ENCODE results near the gene KCTD1. TPM values are rescaled to one million over a fixed set of nuclear protein-coding genes. Genes with fewer than 3 reads are reported as not detected.

Gene KCTD1
- total RNA-seq, 1 donor from 2014 or later = 18.8 TPM

DNA sequence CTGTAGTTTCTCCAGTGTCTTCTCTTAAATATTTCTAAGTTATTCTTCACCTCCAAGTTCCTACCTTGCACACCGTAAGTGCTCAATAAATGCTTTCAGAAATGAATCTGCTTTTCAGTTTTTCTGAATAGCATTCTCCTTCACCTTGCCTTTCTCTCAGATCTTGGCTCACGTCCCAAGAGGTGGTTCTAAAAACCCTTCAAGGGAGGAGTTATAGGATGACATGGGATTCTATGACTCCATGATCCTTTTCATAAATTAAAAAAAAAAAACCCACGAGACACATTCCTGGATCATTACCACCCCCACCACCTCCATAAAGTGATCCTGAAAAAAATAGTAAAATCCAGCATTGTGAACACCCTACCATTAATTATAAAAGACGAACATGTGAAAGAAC is 11.7 kb downstream of the KCTD1 start:
- no peaks in the 10 kb centered on the region for H3K9me3 Mint-ChIP-seq (ENCODE audit: unreplicated experiment)
- H3K4me3 Mint-ChIP-seq (ENCODE audit: unreplicated experiment) = no peak overlapping the region
- no peaks in the 10 kb centered on the region for H3K27me3 Mint-ChIP-seq (ENCODE audit: unreplicated experiment)
- H3K4me1 Mint-ChIP-seq (ENCODE audit: low read depth, unreplicated experiment) = no peaks in the 10 kb centered on the region
- H3K36me3 Mint-ChIP-seq (ENCODE audit: unreplicated experiment) = no peaks in the 10 kb centered on the region
- TF ChIP-seq, protein P1, sequence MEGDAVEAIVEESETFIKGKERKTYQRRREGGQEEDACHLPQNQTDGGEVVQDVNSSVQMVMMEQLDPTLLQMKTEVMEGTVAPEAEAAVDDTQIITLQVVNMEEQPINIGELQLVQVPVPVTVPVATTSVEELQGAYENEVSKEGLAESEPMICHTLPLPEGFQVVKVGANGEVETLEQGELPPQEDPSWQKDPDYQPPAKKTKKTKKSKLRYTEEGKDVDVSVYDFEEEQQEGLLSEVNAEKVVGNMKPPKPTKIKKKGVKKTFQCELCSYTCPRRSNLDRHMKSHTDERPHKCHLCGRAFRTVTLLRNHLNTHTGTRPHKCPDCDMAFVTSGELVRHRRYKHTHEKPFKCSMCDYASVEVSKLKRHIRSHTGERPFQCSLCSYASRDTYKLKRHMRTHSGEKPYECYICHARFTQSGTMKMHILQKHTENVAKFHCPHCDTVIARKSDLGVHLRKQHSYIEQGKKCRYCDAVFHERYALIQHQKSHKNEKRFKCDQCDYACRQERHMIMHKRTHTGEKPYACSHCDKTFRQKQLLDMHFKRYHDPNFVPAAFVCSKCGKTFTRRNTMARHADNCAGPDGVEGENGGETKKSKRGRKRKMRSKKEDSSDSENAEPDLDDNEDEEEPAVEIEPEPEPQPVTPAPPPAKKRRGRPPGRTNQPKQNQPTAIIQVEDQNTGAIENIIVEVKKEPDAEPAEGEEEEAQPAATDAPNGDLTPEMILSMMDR (IDR thresholded peaks at IDR 0.05; ENCODE audit: partially characterized antibody, unreplicated experiment) = no peak
- DNase-seq = no peak
- H3K27ac Mint-ChIP-seq (ENCODE audit: unreplicated experiment) = no peak overlapping the region

DNA sequence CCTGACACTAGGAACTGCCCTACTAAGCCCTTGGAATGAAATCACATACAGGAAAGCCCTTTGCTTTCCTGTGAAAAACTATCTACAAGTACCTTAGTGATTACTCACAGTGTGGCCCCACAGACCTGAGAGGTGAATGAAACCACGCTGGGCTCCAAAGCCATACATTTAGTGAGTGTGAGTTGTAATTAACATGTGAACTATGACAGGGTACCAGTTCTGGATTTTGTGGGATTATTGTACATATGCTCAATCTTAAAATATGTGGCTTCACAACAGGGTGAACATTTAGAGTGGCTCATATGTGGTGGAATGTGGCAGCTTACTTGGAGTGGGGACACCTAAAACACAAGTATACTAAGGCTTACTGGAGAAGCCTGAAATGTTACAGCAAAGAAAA is 12.3 kb downstream of the KCTD1 start:
- no peak for DNase-seq
- TF ChIP-seq, protein P1 (IDR thresholded peaks at IDR 0.05; ENCODE audit: partially characterized antibody, unreplicated experiment) = no peak
- Mint-ChIP-seq H3K4me1 (ENCODE audit: low read depth, unreplicated experiment) (no peaks in the 10 kb centered on the region), H3K9me3 (ENCODE audit: unreplicated experiment) (no peaks in the 10 kb centered on the region), H3K4me3 (ENCODE audit: unreplicated experiment) (no peak overlapping the region), H3K27ac (ENCODE audit: unreplicated experiment) (no peak overlapping the region), H3K36me3 (ENCODE audit: unreplicated experiment) (no peaks in the 10 kb centered on the region), H3K27me3 (ENCODE audit: unreplicated experiment) (no peaks in the 10 kb centered on the region)

DNA sequence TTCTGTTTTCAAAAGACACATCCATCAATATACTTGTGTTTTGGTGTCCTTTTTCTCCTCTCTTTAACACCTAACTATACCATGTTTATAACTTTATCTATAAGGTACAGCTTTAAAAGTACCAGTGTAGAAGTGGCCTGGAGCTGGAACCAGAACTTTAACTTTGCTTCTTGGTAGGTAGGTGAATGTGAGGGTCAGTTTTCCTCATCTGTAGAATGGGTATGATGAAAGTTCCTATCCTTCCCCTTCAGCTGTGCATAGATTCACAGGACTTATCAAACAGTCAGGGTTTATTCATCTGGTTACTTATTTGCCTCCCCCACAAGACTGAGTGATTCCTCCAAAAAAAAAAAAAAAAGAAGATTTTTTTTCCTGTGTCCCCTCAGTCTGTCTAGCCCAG is 12.7 kb downstream of the KCTD1 start:
- Mint-ChIP-seq H3K27ac (ENCODE audit: unreplicated experiment) (no peak overlapping the region), H3K27me3 (ENCODE audit: unreplicated experiment) (no peaks in the 10 kb centered on the region), H3K36me3 (ENCODE audit: unreplicated experiment) (no peaks in the 10 kb centered on the region), H3K9me3 (ENCODE audit: unreplicated experiment) (no peaks in the 10 kb centered on the region), H3K4me3 (ENCODE audit: unreplicated experiment) (no peak overlapping the region), H3K4me1 (ENCODE audit: low read depth, unreplicated experiment) (no peaks in the 10 kb centered on the region)
- TF ChIP-seq, protein P1 (IDR thresholded peaks at IDR 0.05; ENCODE audit: partially characterized antibody, unreplicated experiment) = no peak
- no peak for DNase-seq

DNA sequence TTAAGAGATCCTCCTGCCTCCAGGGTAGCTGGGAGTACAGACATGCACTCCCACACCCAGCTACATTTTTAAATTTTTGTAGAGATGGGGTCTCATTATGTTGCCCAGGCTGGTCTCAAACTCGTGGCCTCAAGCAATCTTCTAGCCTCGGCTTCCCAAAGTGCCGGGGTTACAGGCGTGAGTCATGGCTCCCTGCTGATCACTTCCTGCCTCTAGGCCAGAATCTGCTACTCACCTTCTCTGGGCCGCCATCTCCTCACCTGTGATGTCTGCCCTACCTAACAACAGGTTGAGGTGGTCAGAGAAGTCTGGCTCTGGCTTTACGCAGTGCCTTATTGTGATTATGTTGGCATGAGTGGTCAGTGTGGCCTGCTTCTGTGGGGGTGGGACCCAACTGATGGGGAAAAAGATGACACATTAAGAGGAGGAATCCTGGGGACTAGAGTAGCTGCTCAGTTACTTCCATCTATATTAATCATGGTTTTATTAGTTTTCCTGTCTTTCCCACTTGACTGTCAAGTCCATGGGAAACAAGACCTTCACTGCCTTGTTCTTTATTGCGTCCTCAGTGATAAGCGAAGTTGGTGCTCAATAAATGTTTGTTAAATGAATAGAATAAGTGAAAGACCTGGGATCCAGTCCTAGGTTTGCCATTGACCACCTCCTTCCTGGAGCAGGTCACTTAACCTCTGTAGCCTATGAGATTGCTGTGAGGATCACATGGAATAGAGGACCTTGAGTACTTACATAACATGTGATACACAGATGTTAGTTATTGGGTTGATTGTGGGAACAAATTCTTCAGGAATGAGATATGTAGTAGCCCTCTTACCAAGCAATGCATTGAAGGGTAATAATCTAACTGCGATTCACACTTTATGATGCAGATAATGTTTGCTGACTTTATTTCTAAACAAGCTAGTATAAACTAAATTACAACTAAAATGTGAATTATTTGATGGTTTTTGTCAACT is 15.7 kb downstream of the KCTD1 start:
- no peaks in the 10 kb centered on the region for H3K27me3 Mint-ChIP-seq (ENCODE audit: unreplicated experiment)

More for the DNA sequence above, 15.7 kb downstream of the KCTD1 start:
- Mint-ChIP-seq H3K9me3 (ENCODE audit: unreplicated experiment) (no peaks in the 10 kb centered on the region), H3K4me1 (ENCODE audit: low read depth, unreplicated experiment) (no peaks in the 10 kb centered on the region), H3K27ac (ENCODE audit: unreplicated experiment) (no peak overlapping the region), H3K4me3 (ENCODE audit: unreplicated experiment) (no peak overlapping the region), H3K36me3 (ENCODE audit: unreplicated experiment) (no peaks in the 10 kb centered on the region)
- DNase-seq = no peak
- TF ChIP-seq, protein P1 (IDR thresholded peaks at IDR 0.05; ENCODE audit: partially characterized antibody, unreplicated experiment) = no peak

Measured in glutamatergic neuron (in vitro differentiated cells).